ENCODE data around the gene ADARB2. TPM values are rescaled to one million over a fixed set of nuclear protein-coding genes. Genes with fewer than 3 reads are reported as not detected.

The ADARB2 gene
- total RNA-seq, 3 donors from 2014 or later (not counting 1 experiment from before 2014, with no cell fraction given): 0.27 to 0.78 (median 0.40) TPM

GRCh38 chr10:1274111-1274661 lies 463.1 kb downstream of the ADARB2 start:
- no peaks in the 10 kb centered on the region for H3K36me3 Mint-ChIP-seq
- H3K4me1 Mint-ChIP-seq: no peaks in the 10 kb centered on the region
- 91% methylated on average over 13 of the region's 13 CpGs for WGBS (ENCODE audit: insufficient coverage)
- Histone ChIP-seq H3K36me3 (ENCODE audit: control insufficient read depth, insufficient read depth, low read length) (no peaks in the 10 kb centered on the region), H3K4me3 (ENCODE audit: low read length) (no peak overlapping the region), H3K9me3 (ENCODE audit: control insufficient read depth, insufficient read depth, low read length) (no peaks in the 10 kb centered on the region), H3K4me1 (ENCODE audit: control insufficient read depth, insufficient read depth, low read length) (no peaks in the 10 kb centered on the region), H3K27ac (ENCODE audit: low read length) (no peak overlapping the region), H3K27me3 (ENCODE audit: control insufficient read depth, insufficient read depth, low read length) (no peaks in the 10 kb centered on the region)
- H3K4me3 Mint-ChIP-seq: no peak overlapping the region
- TF ChIP-seq CTCF (IDR thresholded peaks at IDR 0.05): no peak
- DNase-seq (no peak), ATAC-seq (no peak)
- peaks cover 0 to 3% of the 10 kb centered on the region in 2 donors for H3K27me3 Mint-ChIP-seq (ENCODE audit: low read depth in 2 of 2)
- no peaks in the 10 kb centered on the region for H3K9me3 Mint-ChIP-seq
- no peak overlapping the region for H3K27ac Mint-ChIP-seq
- intact Hi-C loops (cut with micrococcal nuclease): no loop called here

GRCh38 chr10:1273372-1274105 lies 463.8 kb downstream of the ADARB2 start:
- Mint-ChIP-seq H3K27ac (no peak overlapping the region), H3K27me3 (ENCODE audit: low read depth in 2 of 2) (peaks cover 0 to 3% of the 10 kb centered on the region in 2 donors), H3K4me1 (no peaks in the 10 kb centered on the region), H3K36me3 (no peaks in the 10 kb centered on the region), H3K9me3 (no peaks in the 10 kb centered on the region), H3K4me3 (no peak overlapping the region)
- H3K36me3 ChIP-seq (ENCODE audit: control insufficient read depth, insufficient read depth, low read length): no peaks in the 10 kb centered on the region
- intact Hi-C loops (cut with micrococcal nuclease): no loop called here
- WGBS (ENCODE audit: insufficient coverage): 88% methylated on average over 19 of the region's 19 CpGs
- H3K27ac ChIP-seq (ENCODE audit: low read length): no peak overlapping the region
- no peak overlapping the region for H3K4me3 ChIP-seq (ENCODE audit: low read length)
- no peaks in the 10 kb centered on the region for H3K9me3 ChIP-seq (ENCODE audit: control insufficient read depth, insufficient read depth, low read length)
- H3K4me1 ChIP-seq (ENCODE audit: control insufficient read depth, insufficient read depth, low read length): no peaks in the 10 kb centered on the region
- TF ChIP-seq CTCF (IDR thresholded peaks at IDR 0.05): no peak
- DNase-seq (no peak), ATAC-seq (no peak)
- H3K27me3 ChIP-seq (ENCODE audit: control insufficient read depth, insufficient read depth, low read length): no peaks in the 10 kb centered on the region

- Mint-ChIP-seq H3K4me3 (no peak overlapping the region), H3K9me3 (no peaks in the 10 kb centered on the region), H3K27me3 (ENCODE audit: low read depth in 2 of 2) (peaks cover 0 to under 1% of the 10 kb centered on the region in 2 donors), H3K36me3 (no peaks in the 10 kb centered on the region), H3K4me1 (no peaks in the 10 kb centered on the region), H3K27ac (no peak overlapping the region)
- H3K27me3 ChIP-seq (ENCODE audit: control insufficient read depth, insufficient read depth, low read length): no peaks in the 10 kb centered on the region
- no peak overlapping the region for H3K27ac ChIP-seq (ENCODE audit: low read length)
- no peaks in the 10 kb centered on the region for H3K36me3 ChIP-seq (ENCODE audit: control insufficient read depth, insufficient read depth, low read length)
- no peak for DNase-seq
- no peaks in the 10 kb centered on the region for H3K4me1 ChIP-seq (ENCODE audit: control insufficient read depth, insufficient read depth, low read length)
- H3K9me3 ChIP-seq (ENCODE audit: control insufficient read depth, insufficient read depth, low read length): no peaks in the 10 kb centered on the region
- 88% methylated on average over 9 of the region's 9 CpGs for WGBS (ENCODE audit: insufficient coverage)
- no peak overlapping the region for H3K4me3 ChIP-seq (ENCODE audit: low read length)
- no peak for ATAC-seq
- intact Hi-C loops (cut with micrococcal nuclease): no loop called here
- no peak for TF ChIP-seq CTCF (IDR thresholded peaks at IDR 0.05)
Measured at GRCh38 chr10:1272777-1273161, 464.6 kb downstream of the ADARB2 start.
